OCI-LY3 (cell line): ENCODE measurements around the gene WDR48.

Experiments
- H2AFZ ChIP-seq: fragments of 200-600, 300-600 bp; shearing (Covaris generic); 2 replicates; pipeline ENCODE4 v1.6.0; 2014; ENCODE audit warnings: antibody characterized with exemption, low read depth, low read length
- H3K27ac ChIP-seq: fragments of 200-600, 300-600 bp; sonication (generic); 2 replicates; pipeline ENCODE4 v1.5.1; 2014; ENCODE audit warnings: mild to moderate bottlenecking, low read length, moderate library complexity, mixed read lengths
- H3K27me3 ChIP-seq: fragments of 200-600, 300-600 bp; sonication (generic); 2 replicates; pipeline ENCODE4 v1.6.1; 2014; ENCODE audit warnings: low read depth, low read length, mixed read lengths
- H3K36me3 ChIP-seq: fragments of 200-600, 300-600 bp; sonication (generic); replicated peaks from 2 replicates; pipeline ENCODE3; 2014; ENCODE audit warnings: low read depth, low read length, mixed read lengths
- H3K4me1 ChIP-seq: fragments of 300-600, 200-600 bp; sonication (generic); 2 replicates; pipeline ENCODE4 v1.6.1; 2014; ENCODE audit warnings: low read length, mixed read lengths
- H3K4me2 ChIP-seq: fragments of 200-600, 300-600 bp; sonication (generic); 2 replicates; pipeline ENCODE4 v1.6.1; 2014; ENCODE audit warnings: low read length, mixed read lengths
- H3K4me3 ChIP-seq: fragments of 300-600, 200-600 bp; sonication (generic); 2 replicates; pipeline ENCODE4 v1.5.1; 2014; ENCODE audit warnings: antibody characterized with exemption, mild to moderate bottlenecking, low read length, moderate library complexity
- H3K79me2 ChIP-seq: fragments of 300-600, 200-600 bp; shearing (Covaris generic); 2 replicates; pipeline ENCODE4 v1.6.1; 2014; ENCODE audit warnings: mild to moderate bottlenecking, low read length, mixed read lengths
- H3K9ac ChIP-seq: fragments of 300-600, 200-600 bp; shearing (Covaris generic); 2 replicates; pipeline ENCODE4 v1.6.0; 2014; ENCODE audit warnings: mild to moderate bottlenecking, low read length, moderate library complexity
- H3K9me3 ChIP-seq: fragments of 200-600, 300-600 bp; shearing (Covaris generic); 2 replicates; pipeline ENCODE4 v1.6.1; 2014; ENCODE audit warnings: low read length, mixed read lengths; ENCODE audit not compliant: insufficient read depth
- H4K20me1 ChIP-seq: fragments of 200-600, 300-600 bp; sonication (generic); 2 replicates; pipeline ENCODE4 v1.6.1; 2016; ENCODE audit warnings: low read length, mixed read lengths; ENCODE audit not compliant: insufficient read depth
- CTCF ChIP-seq: fragments of 200-600, 300-600 bp; sonication (generic); IDR thresholded peaks from 2 replicates; pipeline ENCODE4 v1.5.1; 2014; ENCODE audit warnings: antibody characterized with exemption, low read length, low read depth
- EZH2phosphoT487 ChIP-seq: fragments of 200-600 bp; shearing (Covaris generic); IDR thresholded peaks from 2 replicates; pipeline ENCODE4 v1.6.1; 2018; ENCODE audit warnings: antibody characterized with exemption, mixed run types, low read depth

WDR48 gene

GRCh38 chr3:39133822-39134221 is 82.0 kb downstream of the WDR48 start:
- Histone ChIP-seq H3K4me2 (no peak overlapping the region), H3K4me1 (peaks cover 9% of the 10 kb centered on the region), H3K4me3 (no peak overlapping the region)

DNA sequence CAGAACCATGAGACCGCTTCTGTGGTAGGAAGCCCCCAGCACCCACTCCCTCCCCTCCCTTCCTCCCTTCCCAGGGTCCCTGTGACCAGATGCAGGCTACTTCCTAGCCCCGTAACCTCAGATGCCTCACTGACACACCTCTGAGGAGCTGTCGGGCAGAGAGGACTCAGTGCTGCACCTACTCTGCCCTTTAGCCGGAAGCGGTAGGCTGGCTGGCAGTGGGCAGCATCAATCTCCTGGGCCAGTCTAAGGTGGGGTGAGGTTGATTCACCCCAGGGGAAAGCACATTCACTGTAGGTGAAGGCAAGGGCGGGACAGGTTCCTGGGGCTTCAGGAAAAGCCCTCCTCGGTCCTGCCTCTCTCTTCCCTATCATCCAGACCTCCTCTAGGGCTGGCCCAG is 82.5 kb downstream of the WDR48 start:
- no peak for TF ChIP-seq CTCF
- TF ChIP-seq EZH2phosphoT487 = no peak
- no peaks in the 10 kb centered on the region for H4K20me1 ChIP-seq
- H3K27me3 ChIP-seq = no peaks in the 10 kb centered on the region

More at GRCh38 chr3:39133822-39134221, 82.0 kb downstream of the WDR48 start:
- H3K27me3 ChIP-seq = no peaks in the 10 kb centered on the region
- H4K20me1 ChIP-seq = no peaks in the 10 kb centered on the region
- H3K79me2 ChIP-seq = no peaks in the 10 kb centered on the region
- H3K9me3 ChIP-seq = no peaks in the 10 kb centered on the region
- H3K9ac ChIP-seq = no peak overlapping the region
- no peak overlapping the region for H2AFZ ChIP-seq
- TF ChIP-seq CTCF (no peak), EZH2phosphoT487 (no peak)
- H3K27ac ChIP-seq = no peak overlapping the region
- no peaks in the 10 kb centered on the region for H3K36me3 ChIP-seq

GRCh38 chr3:39135170-39135805 is 83.5 kb downstream of the WDR48 start:
- H2AFZ ChIP-seq = no peak overlapping the region
- no peak overlapping the region for H3K9ac ChIP-seq
- no peak overlapping the region for H3K4me2 ChIP-seq
- no peaks in the 10 kb centered on the region for H3K79me2 ChIP-seq
- no peak overlapping the region for H3K27ac ChIP-seq
- no peak overlapping the region for H3K4me3 ChIP-seq
- H3K36me3 ChIP-seq = peaks cover 6% of the 10 kb centered on the region
- no peaks in the 10 kb centered on the region for H4K20me1 ChIP-seq
- H3K27me3 ChIP-seq = no peaks in the 10 kb centered on the region
- H3K9me3 ChIP-seq = no peaks in the 10 kb centered on the region
- no peak for TF ChIP-seq CTCF
- no peak for TF ChIP-seq EZH2phosphoT487
- peaks cover 19% of the 10 kb centered on the region for H3K4me1 ChIP-seq

More for the DNA sequence above, 82.5 kb downstream of the WDR48 start:
- no peak overlapping the region for H3K4me2 ChIP-seq
- H3K79me2 ChIP-seq = no peaks in the 10 kb centered on the region
- peaks cover 14% of the 10 kb centered on the region for H3K4me1 ChIP-seq
- no peak overlapping the region for H3K9ac ChIP-seq
- H3K36me3 ChIP-seq = no peaks in the 10 kb centered on the region
- no peak overlapping the region for H3K4me3 ChIP-seq
- H3K9me3 ChIP-seq = no peaks in the 10 kb centered on the region
- H2AFZ ChIP-seq = no peak overlapping the region
- H3K27ac ChIP-seq = no peak overlapping the region

GRCh38 chr3:39136533-39137434 is 85.0 kb downstream of the WDR48 start:
- Histone ChIP-seq H3K27me3 (no peaks in the 10 kb centered on the region), H3K36me3 (peaks cover 17% of the 10 kb centered on the region), H4K20me1 (peaks cover 3% of the 10 kb centered on the region; the same call in 1 of the 2 replicates), H3K9me3 (no peaks in the 10 kb centered on the region), H3K4me1 (peaks cover 19% of the 10 kb centered on the region), H3K27ac (no peak overlapping the region), H3K4me2 (no peak overlapping the region), H3K4me3 (no peak overlapping the region), H3K9ac (no peak overlapping the region), H3K79me2 (no peaks in the 10 kb centered on the region), H2AFZ (no peak overlapping the region)
- no peak for TF ChIP-seq EZH2phosphoT487
- TF ChIP-seq CTCF = peak; percentile 7; the same call in 1 of the 2 replicates
